Medulla oblongata (tissue), 1 donor: ENCODE measurements around the gene TMEM69.
"Not testable (repeated sequence)": the region's sequence is repeated elsewhere in the genome, so short reads cannot be mapped to it uniquely, and the experiment has no call there.

Experiments used
- DNase-seq: peaks from one replicate; pipeline ENCODE4 v3.0.0-alpha.2; 2015; ENCODE audit errors: extremely low spot score

The TMEM69 gene

GRCh38 chr1:45687754-45688740 is at the start of gene TMEM69:
TMEM69 (plus strand) TSS chr1:45688181; CDS start chr1:45691069, 2,888 bp downstream.
- DNase-seq: peak; percentile 92

- no peak for DNase-seq
Measured at GRCh38 chr1:45640293-45640692, 47.7 kb upstream of the TMEM69 start.

- no peak for DNase-seq
Measured at GRCh38 chr1:45643321-45643720, 44.7 kb upstream of the TMEM69 start.

GRCh38 chr1:45643978-45644377 is 44.0 kb upstream of the TMEM69 start:
- peak; percentile 37 for DNase-seq

GRCh38 chr1:45644661-45645060 is 43.3 kb upstream of the TMEM69 start:
- no peak for DNase-seq

GRCh38 chr1:45647248-45648021 is 40.5 kb upstream of the TMEM69 start:
- DNase-seq: peak; percentile 43

- DNase-seq: no peak
Measured at GRCh38 chr1:45654540-45655280, 33.3 kb upstream of the TMEM69 start.

GRCh38 chr1:45656573-45657226 is 31.3 kb upstream of the TMEM69 start:
- DNase-seq: no peak

- no peak for DNase-seq
Measured at GRCh38 chr1:45658171-45658570, 29.8 kb upstream of the TMEM69 start.

GRCh38 chr1:45659222-45659621 is 28.8 kb upstream of the TMEM69 start:
- DNase-seq: no peak

GRCh38 chr1:45660336-45660735 is 27.6 kb upstream of the TMEM69 start:
- no peak for DNase-seq

- no peak for DNase-seq
Measured at GRCh38 chr1:45666836-45667235, 21.1 kb upstream of the TMEM69 start.

GRCh38 chr1:45667321-45668111 is 20.5 kb upstream of the TMEM69 start:
- no peak for DNase-seq

GRCh38 chr1:45668526-45668925 is 19.5 kb upstream of the TMEM69 start:
- DNase-seq: no peak

GRCh38 chr1:45669379-45669778 is 18.6 kb upstream of the TMEM69 start:
- no peak for DNase-seq

GRCh38 chr1:45669859-45670655 is 17.9 kb upstream of the TMEM69 start:
- no peak for DNase-seq

- no peak for DNase-seq
Measured at GRCh38 chr1:45673956-45674355, 14.0 kb upstream of the TMEM69 start.

- no peak for DNase-seq
Measured at GRCh38 chr1:45674478-45674877, 13.5 kb upstream of the TMEM69 start.

- not testable (repeated sequence) for DNase-seq
Measured at GRCh38 chr1:45676553-45676952, 11.4 kb upstream of the TMEM69 start.
